ENCODE data around the gene TRAF7.

DNA sequence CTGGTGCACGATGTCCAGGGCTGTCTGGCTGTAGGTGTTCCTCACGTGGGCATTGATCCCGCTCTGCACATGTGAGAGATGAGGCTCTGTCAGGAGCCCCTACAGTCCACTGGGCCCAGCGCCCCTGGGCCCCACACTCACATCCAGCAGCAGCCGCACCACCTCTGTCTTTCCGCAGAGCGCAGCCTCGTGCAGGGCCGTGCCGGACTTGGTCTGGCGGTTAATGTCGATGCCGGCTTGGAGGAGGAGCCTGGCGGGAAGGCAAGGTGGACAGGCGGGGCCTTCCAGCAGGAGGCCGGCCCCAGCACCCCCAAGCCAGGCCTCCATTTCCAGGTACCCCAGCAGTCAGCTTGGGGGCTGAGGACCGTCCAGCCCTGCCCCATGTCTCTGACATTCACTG, 31.6 kb downstream of the TRAF7 start:
- TF ChIP-seq, protein P1, sequence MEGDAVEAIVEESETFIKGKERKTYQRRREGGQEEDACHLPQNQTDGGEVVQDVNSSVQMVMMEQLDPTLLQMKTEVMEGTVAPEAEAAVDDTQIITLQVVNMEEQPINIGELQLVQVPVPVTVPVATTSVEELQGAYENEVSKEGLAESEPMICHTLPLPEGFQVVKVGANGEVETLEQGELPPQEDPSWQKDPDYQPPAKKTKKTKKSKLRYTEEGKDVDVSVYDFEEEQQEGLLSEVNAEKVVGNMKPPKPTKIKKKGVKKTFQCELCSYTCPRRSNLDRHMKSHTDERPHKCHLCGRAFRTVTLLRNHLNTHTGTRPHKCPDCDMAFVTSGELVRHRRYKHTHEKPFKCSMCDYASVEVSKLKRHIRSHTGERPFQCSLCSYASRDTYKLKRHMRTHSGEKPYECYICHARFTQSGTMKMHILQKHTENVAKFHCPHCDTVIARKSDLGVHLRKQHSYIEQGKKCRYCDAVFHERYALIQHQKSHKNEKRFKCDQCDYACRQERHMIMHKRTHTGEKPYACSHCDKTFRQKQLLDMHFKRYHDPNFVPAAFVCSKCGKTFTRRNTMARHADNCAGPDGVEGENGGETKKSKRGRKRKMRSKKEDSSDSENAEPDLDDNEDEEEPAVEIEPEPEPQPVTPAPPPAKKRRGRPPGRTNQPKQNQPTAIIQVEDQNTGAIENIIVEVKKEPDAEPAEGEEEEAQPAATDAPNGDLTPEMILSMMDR (conservative IDR thresholded peaks at IDR 0.05): no peak
- TF ChIP-seq ZFX (IDR thresholded peaks at IDR 0.05): no peak
